Glomerular visceral epithelial cell (primary cell): ENCODE results near the gene ZDHHC24.

Experiments used
- DNase-seq: peaks from one replicate; pipeline ENCODE4 v3.0.0-alpha.2; 2016; ENCODE audit errors: extremely low spot score

Gene ZDHHC24

DNA sequence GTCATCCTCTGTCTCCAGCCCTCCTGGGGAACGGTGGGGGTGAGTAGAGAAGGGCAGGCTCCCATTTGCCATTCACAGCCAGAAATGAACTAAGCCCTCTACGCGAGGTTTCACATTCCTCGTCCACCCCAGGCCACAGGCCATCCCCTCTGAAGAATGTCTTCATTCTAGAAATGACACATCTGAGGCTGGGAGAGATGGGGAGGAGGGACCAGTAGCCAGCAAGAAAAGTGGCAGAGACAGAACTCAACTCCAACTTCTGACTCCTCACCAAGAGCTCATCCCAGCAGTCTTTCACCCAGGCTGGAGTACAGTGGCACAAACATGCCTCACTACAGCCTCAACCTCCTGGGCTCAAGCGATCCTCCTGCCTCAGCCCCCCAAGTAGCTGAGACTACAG, 19.1 kb upstream of the ZDHHC24 start:
- DNase-seq = no peak

DNA sequence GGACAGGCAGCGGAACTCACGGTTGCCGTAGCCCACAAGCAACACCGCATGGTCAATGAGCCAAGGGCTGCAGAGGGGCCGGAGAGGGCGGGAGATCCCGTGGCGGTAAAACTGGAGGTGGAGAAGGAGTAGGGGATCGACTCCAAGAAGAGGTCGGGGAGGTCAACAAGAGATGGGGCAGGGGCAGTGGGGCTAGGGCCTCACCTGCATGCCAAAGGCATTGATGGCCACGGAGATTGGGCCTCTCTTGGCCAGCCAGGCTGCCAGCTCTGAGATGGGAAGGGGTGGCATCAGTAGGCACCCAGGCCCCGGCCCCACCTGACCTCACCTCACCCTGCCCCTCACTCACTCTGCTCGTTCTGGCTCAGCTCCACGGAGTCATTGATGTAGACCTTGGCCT, 18.7 kb upstream of the ZDHHC24 start:
- no peak for DNase-seq

DNA sequence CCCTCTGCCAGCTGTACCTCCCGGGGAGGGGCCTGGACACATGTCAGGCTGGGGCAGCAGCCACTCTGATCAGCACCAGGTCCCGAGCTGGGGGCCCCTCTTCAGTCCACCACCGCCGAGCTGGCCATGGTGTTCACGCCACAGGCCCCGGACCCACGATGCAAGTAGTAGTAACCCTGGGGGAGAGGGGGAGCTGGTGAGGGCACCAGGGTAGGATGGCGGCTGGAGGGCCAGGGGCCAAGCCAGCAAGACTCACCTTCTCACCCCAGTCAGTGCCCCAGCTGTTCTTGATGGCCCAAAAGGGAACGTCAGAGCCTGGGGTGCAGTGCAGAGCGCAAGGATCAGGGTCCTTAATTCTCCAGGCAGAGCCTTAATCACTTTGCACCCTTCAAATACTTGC, 18.0 kb upstream of the ZDHHC24 start:
- DNase-seq = no peak

DNA sequence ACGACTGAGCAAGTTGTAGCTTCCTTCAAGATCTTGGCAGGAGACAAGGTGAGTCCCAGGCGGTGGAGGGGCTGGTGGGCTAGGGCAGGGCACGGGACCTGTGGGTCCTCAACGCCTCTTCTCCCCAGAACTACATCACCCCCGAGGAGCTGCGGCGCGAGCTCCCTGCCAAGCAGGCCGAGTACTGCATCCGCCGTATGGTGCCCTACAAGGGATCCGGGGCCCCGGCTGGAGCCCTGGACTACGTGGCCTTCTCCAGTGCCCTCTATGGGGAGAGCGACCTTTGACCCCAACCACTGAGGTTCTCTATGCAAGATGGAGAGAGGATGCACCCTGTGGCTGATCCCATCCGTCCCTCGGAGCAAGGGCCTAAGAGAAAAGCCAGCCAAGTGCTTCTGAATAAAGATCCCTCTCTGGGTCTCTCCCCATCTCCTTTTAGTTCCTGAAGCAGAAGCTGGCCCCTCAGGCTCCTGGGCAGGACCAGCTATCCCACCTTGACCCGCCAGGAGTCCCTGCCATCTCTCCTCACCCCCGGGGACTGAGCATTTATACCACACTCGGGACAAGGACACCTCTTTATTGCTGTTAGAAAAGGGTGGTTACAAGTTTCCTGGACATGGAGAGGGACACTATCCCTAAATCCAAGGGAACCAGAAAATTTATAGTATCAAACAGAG, 17.2 kb upstream of the ZDHHC24 start:
- no peak for DNase-seq

DNA sequence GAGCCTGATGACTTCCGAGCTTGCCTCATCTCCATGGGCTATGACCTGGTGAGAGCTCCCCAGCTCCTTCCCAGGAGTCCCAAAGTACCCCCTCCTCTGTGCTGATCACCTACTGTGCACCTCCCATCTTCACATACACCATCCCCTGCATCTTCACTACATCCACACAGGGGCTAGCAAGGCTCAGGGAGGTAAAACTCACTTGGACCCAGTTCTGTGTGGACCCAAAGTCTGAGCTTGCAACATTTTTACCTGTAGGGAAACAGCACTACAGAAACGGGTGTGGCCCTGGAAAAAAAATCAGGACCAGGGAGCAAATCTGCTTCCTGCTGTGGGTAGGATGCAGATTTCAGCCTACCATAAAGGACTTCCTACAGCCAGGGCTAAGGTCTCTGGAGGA, 16.4 kb upstream of the ZDHHC24 start:
- no peak for DNase-seq

DNA sequence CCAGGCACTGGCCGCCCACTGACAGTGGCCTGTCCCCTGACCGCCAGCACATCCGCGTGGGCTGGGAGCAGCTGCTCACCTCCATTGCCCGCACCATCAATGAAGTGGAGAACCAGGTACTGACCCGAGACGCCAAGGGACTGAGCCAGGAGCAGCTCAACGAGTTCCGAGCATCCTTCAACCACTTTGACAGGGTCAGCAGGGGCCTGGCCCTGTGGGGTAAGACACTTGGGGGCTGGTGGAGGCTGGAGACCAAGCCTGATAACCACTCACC, 16.1 kb upstream of the ZDHHC24 start:
- DNase-seq = no peak

DNA sequence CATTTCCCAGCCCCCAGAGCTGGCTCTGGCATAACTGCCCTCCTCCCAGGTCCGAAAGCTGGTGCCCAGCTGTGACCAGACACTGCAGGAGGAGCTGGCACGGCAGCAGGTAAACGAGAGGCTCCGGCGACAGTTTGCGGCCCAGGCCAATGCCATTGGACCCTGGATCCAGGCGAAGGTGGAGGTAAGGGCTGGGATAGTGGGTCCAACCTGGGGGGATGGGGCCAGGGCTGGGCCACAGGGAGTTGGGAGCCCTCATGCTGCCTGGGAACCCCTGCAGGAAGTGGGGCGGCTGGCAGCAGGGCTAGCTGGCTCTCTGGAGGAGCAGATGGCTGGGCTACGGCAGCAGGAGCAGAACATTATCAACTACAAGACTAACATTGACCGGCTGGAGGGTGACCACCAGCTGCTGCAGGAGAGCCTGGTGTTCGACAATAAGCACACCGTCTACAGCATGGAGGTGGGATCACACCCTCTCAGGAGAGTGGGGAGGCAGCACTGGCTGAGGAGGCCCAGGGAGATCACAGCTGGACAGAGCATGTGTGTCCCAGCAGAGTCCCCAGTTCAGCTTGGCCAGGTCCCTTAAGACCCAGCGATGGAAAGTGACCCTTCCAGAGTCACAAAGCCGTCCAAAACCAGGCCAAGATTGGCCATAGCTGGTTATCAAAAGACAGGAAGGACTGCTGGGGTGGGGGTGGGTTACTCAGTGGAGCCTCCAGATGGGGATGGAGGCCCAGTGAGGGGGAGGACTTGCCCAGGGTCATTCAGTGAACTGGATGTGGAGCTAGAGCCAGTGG, 15.5 kb upstream of the ZDHHC24 start:
- no peak for DNase-seq

DNA sequence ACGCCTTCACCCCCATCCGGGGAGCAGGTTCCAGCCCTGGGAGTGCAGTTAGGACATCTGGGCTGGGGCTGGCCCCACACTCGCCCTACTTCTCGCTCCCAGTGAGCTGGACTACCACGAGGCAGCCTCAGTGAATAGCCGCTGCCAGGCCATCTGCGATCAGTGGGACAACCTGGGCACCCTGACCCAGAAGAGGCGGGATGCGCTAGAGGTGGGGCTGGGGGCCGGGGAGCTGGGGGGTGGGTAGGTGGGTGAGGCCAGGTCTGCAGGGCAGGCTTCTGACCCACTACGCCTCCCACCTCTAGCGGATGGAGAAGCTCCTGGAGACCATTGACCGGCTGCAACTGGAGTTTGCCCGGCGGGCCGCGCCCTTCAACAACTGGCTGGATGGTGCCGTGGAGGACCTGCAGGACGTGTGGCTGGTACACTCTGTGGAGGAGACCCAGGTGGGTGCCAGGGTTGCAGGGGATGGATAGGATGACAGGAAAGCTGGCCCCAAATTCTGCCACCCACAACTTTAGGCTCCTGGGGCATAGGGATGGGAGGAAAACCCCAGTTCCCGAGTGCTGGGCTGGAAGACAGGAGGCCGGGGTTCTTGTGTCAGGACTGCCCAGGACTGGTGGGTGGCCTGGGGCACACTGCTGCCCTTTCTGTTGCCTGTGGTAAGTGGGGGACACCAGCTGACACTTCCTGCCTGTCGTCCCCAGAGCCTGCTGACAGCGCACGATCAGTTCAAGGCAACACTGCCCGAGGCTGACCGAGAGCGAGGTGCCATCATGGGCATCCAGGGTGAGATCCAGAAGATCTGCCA, 14.2 kb upstream of the ZDHHC24 start:
- DNase-seq = no peak

DNA sequence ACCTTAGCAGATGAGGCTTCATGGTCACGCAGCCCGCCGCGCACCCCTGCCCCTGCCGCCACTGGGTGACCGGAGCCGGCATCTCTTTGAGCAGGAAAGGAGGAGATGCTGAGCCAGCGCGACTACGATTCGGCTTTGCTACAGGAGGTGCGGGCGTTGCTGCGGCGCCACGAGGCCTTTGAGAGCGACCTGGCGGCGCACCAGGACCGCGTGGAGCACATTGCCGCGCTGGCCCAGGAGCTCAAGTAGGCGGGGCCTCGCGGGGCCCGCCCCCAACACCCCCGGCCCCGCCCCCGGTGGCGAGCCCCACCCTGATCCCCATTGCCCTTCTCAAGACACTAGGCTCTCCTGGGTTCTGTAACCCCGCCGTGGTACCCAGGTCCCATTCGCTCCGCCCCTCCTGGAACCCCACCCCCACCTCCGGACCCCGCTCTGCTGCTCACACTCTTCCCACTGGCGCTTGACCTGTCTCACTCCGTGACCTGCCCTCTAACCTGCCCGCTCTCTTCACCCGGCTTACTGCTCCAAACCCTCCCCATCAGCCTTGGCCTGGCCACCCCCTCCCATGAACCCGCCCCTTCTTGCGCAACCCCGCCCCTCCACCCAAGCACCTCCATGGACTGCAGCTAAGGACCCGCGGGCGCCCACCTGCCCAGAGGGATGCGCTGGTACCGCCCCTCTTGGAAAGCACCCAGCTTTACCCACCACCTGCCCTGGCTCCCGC, 13.5 kb upstream of the ZDHHC24 start:
- no peak for DNase-seq

DNA sequence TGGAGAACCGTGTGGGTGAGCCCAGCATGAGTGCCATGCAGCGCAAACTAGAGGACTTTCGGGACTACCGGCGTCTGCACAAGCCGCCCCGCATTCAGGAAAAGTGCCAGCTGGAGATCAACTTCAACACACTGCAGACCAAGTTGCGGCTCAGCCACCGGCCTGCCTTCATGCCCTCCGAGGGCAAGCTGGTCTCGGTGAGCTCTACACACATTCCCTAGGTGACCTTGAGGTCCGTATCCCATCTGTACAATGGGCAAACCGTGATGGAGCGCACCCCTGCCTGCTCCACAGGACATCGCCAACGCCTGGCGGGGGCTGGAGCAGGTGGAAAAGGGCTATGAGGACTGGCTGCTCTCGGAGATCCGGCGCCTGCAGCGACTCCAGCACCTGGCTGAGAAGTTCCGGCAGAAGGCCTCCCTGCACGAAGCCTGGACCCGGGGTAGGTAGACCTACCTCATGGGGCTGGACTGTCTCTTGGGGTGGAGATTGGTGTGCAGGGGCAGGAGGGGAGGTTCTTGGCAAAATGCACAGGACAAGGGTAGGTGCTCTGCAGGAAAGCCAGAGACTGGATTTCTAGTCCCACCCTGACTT, 12.0 kb upstream of the ZDHHC24 start:
- DNase-seq = no peak

DNA sequence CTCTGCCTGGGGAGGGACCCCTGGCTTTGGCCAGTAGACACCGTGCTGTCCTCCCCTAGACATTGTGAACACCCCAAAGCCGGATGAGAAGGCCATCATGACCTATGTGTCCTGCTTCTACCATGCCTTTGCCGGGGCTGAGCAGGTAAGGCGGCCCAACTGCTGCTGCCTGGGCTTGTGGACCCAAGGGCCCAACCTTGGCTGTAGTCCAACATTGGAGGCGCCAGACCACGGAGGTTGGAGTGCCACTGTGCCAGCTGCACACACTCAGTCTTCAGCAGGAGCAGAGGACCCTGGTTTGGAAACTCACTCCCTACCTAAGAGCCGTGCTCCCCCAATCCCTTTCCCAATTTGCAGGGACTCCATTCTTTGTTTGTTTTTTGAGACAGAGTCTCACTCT, 10.2 kb upstream of the ZDHHC24 start:
- no peak for DNase-seq

DNA sequence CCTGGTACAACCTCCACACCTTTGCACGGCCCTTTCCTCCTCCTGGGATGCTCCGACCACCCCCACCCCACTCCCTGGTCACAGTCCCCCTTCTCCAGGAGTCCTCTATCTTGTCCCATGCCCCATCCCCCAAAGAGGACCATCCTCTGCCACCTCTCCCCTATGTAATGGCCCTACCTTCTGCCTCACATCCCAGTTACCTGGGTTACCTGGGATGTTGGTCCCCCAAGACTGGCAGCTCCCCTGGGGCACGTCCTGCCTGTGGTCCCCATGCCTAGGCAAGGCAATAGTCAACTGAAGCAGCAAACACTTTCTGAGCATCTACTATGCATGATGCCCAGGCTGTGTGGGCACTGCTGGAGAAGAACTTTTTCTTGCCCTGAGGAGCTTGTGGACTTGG, 9.6 kb upstream of the ZDHHC24 start:
- no peak for DNase-seq

DNA sequence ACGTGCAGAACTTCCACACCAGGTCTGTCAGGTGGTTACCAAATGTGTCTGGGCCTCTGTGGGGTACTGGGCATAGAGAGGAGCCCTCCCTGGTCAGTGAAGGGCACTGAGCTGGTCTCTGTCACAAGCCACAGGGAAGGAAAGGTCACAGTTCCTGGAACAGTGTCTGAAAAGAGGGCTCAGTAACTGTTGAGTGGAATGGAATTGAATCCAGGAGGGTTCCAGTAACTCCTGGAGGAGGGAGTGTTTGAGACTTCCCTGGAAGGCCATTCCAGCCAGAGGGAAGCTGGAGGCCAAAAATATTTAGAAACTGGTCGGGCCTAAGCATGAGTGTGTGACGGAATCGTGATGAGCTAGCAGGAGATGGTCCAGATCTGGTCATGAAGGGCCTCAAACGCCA, 8.8 kb upstream of the ZDHHC24 start:
- no peak for DNase-seq

DNA sequence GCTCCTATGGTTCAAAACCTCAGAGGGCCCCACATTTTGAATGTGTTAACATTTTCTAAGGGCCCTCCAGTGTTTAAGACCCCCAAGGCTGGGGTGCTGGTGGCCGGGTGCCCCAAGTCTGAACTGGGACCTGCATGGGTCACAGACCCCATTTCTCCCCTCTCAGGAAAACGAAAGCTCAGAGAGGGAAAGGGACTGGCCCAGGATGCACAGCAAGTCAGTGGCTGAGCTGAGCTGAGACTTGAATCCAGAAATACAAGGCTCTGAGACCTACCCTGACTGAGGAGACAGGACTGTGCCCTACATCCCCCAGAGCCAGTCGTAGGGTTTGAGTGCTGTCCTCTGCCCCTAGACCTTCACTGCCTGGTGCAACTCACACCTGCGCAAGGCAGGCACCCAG, 5.0 kb upstream of the ZDHHC24 start:
- DNase-seq = no peak

DNA sequence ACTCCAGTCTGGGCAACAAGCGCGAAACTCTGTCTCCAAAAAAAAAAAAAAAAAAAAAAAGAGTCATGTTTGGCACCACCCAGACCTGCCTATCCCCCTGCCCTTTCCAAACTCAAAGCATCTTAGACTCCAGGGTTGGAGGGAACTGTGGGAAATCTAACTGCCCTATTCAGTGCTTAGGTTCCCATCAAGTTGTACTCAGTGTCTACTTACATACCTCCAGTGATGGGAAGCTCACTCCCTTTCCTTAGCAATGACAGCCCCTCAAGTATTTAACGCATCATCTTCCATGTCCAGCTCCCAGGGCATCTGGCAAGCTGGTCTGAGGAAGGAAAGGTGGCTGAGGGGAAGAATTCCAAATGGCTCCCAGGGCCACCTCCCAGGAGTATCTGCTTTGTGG, 3.8 kb upstream of the ZDHHC24 start:
- DNase-seq = no peak

DNA sequence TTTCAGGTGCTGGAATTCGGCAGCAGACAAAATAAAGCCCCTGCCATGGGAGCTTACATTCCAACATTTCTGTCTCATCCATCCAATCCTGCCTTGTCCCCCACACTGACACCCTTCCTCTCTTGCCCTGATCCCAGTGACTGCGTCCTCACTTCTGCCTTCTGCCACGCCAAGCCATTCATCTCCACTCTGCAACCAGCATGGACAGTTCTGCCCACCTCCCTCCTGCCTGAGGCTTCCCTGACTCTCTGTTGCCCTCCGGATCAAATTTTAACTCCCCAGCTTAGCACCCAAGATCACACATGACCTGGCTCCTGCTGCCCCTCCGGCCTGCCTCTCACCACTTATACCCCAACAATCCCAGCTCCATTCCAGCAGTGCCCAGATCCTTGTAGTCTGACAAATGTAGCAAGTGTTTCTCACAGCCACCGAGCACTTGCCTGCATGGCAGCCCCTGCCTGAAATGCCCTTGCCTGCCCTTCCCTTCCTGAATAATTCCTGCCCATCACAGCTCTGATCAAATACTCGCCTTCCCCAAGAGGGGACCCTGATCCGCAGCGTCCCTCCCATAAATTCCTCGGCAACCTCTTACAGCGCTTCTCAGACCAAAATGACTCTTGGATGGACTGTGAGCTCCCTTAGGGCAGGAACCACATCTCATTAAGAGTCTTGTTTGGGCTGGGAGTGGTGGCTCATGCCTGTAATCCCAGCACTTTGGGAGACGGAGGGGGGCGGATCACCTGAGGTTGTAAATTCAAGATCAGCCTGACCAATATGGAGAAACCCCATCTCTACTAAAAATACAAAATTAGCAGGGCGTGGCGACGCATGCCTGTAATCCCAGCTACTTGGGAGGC, 3.2 kb upstream of the ZDHHC24 start:
- DNase-seq = no peak

DNA sequence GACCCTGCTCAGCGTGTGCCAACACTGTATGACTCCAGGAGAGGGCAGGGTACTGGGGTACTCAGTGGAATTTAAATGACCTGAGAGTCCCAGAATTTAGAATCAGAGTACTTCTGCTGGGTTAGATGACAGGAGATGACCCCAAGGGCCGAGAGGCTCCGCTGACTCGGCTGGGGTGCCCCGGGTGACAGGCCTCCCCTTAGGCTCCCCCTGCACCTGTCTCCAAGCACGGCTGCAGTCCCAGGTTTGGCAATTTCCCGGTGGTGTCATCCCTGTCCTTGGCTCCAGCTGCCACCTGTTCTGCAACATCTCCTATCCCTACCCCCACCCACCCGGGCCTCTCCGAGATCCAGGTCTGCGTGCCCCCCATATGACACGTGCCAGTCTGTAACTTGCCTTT, 2.2 kb upstream of the ZDHHC24 start:
- DNase-seq = no peak

DNA sequence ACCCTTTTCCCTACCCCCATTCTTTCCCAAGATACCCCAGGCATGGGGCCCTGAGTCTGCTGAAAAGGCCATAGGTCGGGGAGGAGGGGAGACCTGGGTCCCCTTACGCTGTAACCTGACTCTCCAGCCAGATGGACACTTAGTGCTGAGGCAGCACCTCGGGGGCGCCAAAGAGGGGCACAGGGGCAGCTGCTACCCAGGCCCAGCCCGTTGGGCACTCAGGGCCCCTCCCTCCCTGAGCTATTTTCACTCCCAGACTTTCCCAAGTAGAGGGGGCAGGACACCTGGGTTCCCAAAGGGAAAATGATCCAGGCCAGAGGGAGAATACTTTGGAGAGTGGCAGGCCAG, 1.8 kb upstream of the ZDHHC24 start:
- DNase-seq = no peak

DNA sequence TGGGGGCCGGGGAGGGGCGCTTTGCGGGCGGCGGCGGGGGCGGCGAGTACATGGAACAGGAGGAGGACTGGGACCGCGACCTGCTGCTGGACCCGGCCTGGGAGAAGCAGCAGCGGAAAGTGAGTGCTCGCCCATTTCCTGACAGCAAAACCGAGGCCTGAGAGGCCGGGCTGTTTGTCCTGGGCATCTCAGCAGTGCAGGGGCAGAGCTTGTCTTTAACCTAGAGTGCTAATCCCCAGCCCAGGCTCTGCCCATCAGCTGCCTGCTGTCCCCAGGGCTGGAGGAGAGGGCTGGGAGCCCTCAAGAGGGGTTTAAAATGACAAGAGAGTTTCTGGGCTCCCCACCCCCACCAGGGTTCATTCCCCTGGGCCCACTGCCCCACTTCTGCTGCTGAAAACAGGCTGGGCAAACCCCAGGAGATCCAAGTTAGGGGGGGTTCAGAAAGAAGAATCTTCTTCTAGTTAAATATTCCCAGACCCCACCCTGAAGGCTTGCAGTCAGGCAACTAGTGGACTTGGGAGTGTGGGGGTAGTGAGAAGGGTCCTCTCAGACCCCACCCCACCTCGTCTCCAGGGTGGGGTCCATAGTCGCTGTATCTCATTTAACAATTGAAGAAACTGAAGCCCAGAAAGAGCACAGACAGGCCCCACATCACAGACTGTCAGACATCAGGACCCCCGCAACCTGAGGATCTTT, 1.3 kb upstream of the ZDHHC24 start:
- no peak for DNase-seq

DNA sequence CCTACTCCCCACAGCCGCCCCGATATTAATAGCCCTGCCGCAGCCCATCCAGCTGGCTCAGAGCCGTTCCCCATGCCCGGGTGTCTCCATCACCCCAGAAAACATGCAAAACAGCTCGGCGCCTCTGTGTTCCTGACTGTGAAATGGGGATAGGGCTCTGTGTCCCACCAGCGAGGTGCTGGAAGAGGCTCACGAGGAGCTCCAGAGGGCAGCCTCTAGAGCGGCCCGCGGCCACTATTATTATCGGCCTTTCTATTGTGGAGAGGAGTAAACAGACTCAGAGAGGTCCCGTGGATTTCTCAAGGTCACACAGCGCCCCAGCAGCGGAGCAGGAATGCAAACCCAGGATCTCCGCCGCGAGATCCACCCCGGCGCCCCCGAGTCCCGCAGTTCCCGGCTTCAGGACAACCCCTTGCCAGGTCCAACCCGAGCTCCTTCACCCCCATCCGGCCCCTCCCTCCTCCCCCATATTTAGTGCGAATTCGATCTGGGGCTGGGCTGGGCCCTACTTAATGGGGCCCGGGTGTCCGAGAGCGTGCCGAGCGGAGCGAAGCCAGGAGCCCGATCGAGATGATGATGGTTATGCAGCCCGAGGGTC, 619 bp upstream of the ZDHHC24 start, which contains the start of gene ACTN3:
ACTN3 (plus strand) TSS at position 536 of the 598 bp plus-strand sequence; CDS start at position 571, 35 bp downstream.
- DNase-seq = no peak
